GM18907 (cell line): Measurements from ENCODE around the gene GALNT15.

Source experiments
- ATAC-seq: cut with Tn5 transposase; IDR thresholded peaks from one replicate; pipeline ENCODE4 v1.9.1; 2021; ENCODE audit warnings: mild to moderate bottlenecking, moderate library complexity; ENCODE audit not compliant: unreplicated experiment

Gene GALNT15

GRCh38 chr3:16221990-16222389 is 47.5 kb downstream of the GALNT15 start:
- no peak for ATAC-seq

GRCh38 chr3:16222547-16222946 is 48.1 kb downstream of the GALNT15 start:
- no peak for ATAC-seq

- no peak for ATAC-seq
Measured at GRCh38 chr3:16224325-16224724, 49.8 kb downstream of the GALNT15 start.

- no peak for ATAC-seq
Measured at GRCh38 chr3:16227566-16227965, 53.1 kb downstream of the GALNT15 start.

- no peak for ATAC-seq
Measured at GRCh38 chr3:16229681-16230080, 55.2 kb downstream of the GALNT15 start.

- ATAC-seq, result no peak
Measured at GRCh38 chr3:16231983-16232382, 57.5 kb downstream of the GALNT15 start.

GRCh38 chr3:16233806-16234205 is 59.3 kb downstream of the GALNT15 start:
- ATAC-seq, result no peak

GRCh38 chr3:16234281-16234680 is 59.8 kb downstream of the GALNT15 start:
- ATAC-seq, result no peak

- ATAC-seq, result no peak
Measured at GRCh38 chr3:16236030-16236639, 61.7 kb downstream of the GALNT15 start.

- ATAC-seq, result no peak
Measured at GRCh38 chr3:16236856-16237393, 62.4 kb downstream of the GALNT15 start.

GRCh38 chr3:16239086-16239770 is 64.7 kb downstream of the GALNT15 start:
- ATAC-seq, result no peak

- ATAC-seq, result no peak
Measured at GRCh38 chr3:16239780-16240179, 65.3 kb downstream of the GALNT15 start.

GRCh38 chr3:16240229-16241023 is 65.9 kb downstream of the GALNT15 start:
- no peak for ATAC-seq

- no peak for ATAC-seq
Measured at GRCh38 chr3:16241225-16241624, 66.7 kb downstream of the GALNT15 start.

- no peak for ATAC-seq
Measured at GRCh38 chr3:16242177-16242576, 67.7 kb downstream of the GALNT15 start.

- ATAC-seq, result no peak
Measured at GRCh38 chr3:16243706-16244490, 69.4 kb downstream of the GALNT15 start.

- no peak for ATAC-seq
Measured at GRCh38 chr3:16245609-16246008, 71.1 kb downstream of the GALNT15 start.

- ATAC-seq, result peak; percentile 90
Measured at GRCh38 chr3:16247282-16248061, 73.0 kb downstream of the GALNT15 start.

- ATAC-seq, result no peak
Measured at GRCh38 chr3:16248556-16248955, 74.1 kb downstream of the GALNT15 start.

GRCh38 chr3:16249336-16249735 is 74.9 kb downstream of the GALNT15 start:
- ATAC-seq, result no peak
